ENCODE measurements around the gene PRKACB. TPM values are rescaled to one million over a fixed set of nuclear protein-coding genes. Genes with fewer than 3 reads are reported as not detected.
"Not testable (repeated sequence)": the region's sequence is repeated elsewhere in the genome, so short reads cannot be mapped to it uniquely, and the experiment has no call there.

Gene PRKACB
- total RNA-seq = 31.9 TPM
- long read RNA-seq, full-length matches to known transcripts = 16 of 24 reads
- long read RNA-seq, partial matches to known transcripts = 1 of 24 reads
- long read RNA-seq, other reads (novel, unspliced or antisense) = 7 of 24 reads

- no peak for TF ChIP-seq CTCF (IDR thresholded peaks at IDR 0.05)
- H3K9me3 ChIP-seq = peaks cover 4% of the 10 kb centered on the region
- H3K36me3 ChIP-seq = no peaks in the 10 kb centered on the region
- H3K27ac ChIP-seq = peak within 1 kb of the TSS; percentile 69
- intact Hi-C loops (cut with DNase I) = no loop called here
- peak within 1 kb of the TSS; percentile 34 for H3K4me3 ChIP-seq
- peaks cover 12% of the 10 kb centered on the region for H3K4me1 ChIP-seq
- peak; percentile 82 for ATAC-seq
- no peak for DNase-seq
- H3K27me3 ChIP-seq = no peaks in the 10 kb centered on the region
Measured at GRCh38 chr1:84143796-84144565, at the start of gene PRKACB. Gene PRKACB, plus strand, starts transcription at chr1:84144271. Its CDS starts 91 bp downstream, at chr1:84144362.

- Histone ChIP-seq H3K27me3 (no peaks in the 10 kb centered on the region), H3K4me3 (no peak overlapping the region), H3K27ac (no peak overlapping the region), H3K9me3 (no peaks in the 10 kb centered on the region), H3K4me1 (no peaks in the 10 kb centered on the region), H3K36me3 (no peaks in the 10 kb centered on the region)
- TF ChIP-seq CTCF (IDR thresholded peaks at IDR 0.05) = no peak
- intact Hi-C loops (cut with DNase I) = no loop called here
- ATAC-seq = no peak
- no peak for DNase-seq
Measured at GRCh38 chr1:84095308-84095707, 48.8 kb upstream of the PRKACB start.

- Histone ChIP-seq H3K36me3 (no peaks in the 10 kb centered on the region), H3K9me3 (no peaks in the 10 kb centered on the region), H3K4me3 (no peak overlapping the region), H3K27me3 (no peaks in the 10 kb centered on the region), H3K4me1 (no peaks in the 10 kb centered on the region), H3K27ac (no peak overlapping the region)
- intact Hi-C loops (cut with DNase I) = no loop called here
- DNase-seq (no peak), ATAC-seq (no peak)
- TF ChIP-seq CTCF (IDR thresholded peaks at IDR 0.05) = no peak
Measured at GRCh38 chr1:84096176-84096575, 47.9 kb upstream of the PRKACB start.

GRCh38 chr1:84101204-84101603 is 42.9 kb upstream of the PRKACB start:
- ATAC-seq (no peak), DNase-seq (no peak)
- no peak for TF ChIP-seq CTCF (IDR thresholded peaks at IDR 0.05)
- Histone ChIP-seq H3K27ac (no peak overlapping the region), H3K4me1 (no peaks in the 10 kb centered on the region), H3K36me3 (no peaks in the 10 kb centered on the region), H3K9me3 (no peaks in the 10 kb centered on the region), H3K4me3 (no peak overlapping the region), H3K27me3 (no peaks in the 10 kb centered on the region)
- intact Hi-C loops (cut with DNase I) = no loop called here

- H3K27ac ChIP-seq = no peak overlapping the region
- intact Hi-C loops (cut with DNase I) = no loop called here
- peak; percentile 35 for DNase-seq
Measured at GRCh38 chr1:84103197-84103992, 40.7 kb upstream of the PRKACB start.

GRCh38 chr1:84107538-84107937 is 36.5 kb upstream of the PRKACB start:
- H3K27ac ChIP-seq; H3K27me3 ChIP-seq; H3K36me3 ChIP-seq; intact Hi-C loops (cut with DNase I); H3K9me3 ChIP-seq; ATAC-seq; H3K4me3 ChIP-seq; H3K4me1 ChIP-seq; DNase-seq: not testable (repeated sequence)

More at GRCh38 chr1:84103197-84103992, 40.7 kb upstream of the PRKACB start:
- ATAC-seq = peak; percentile 86
- no peaks in the 10 kb centered on the region for H3K27me3 ChIP-seq
- no peaks in the 10 kb centered on the region for H3K4me1 ChIP-seq
- H3K9me3 ChIP-seq = no peaks in the 10 kb centered on the region
- H3K4me3 ChIP-seq = no peak overlapping the region
- no peaks in the 10 kb centered on the region for H3K36me3 ChIP-seq
- no peak for TF ChIP-seq CTCF (IDR thresholded peaks at IDR 0.05)

All from upper lobe of right lung (tissue), 1 donor.